Pancreas (tissue), 10 donors: ENCODE data around the gene DYRK1A. TPM values are rescaled to one million over a fixed set of nuclear protein-coding genes. Genes with fewer than 3 reads are reported as not detected.

ENCODE experiments used
- ATAC-seq, 4 donors: fragments of 200-7000 bp; cut with Tn5 transposase; one replicate each; pipeline versions ENCODE4 v1.8.0 to v1.9.1; 2020; ENCODE audit warnings: mild to moderate bottlenecking in 4 of 4, moderate library complexity in 4 of 4
- DNase-seq, 6 donors: peaks; one replicate each; pipeline ENCODE4 v3.0.0-alpha.2; 2020
- FAIRE-seq: peaks from 2 replicates; lab custom pipeline; 2012; peaks lifted over from hg19 to GRCh38; lab: Jason Lieb, UNC
- H3K27ac ChIP-seq, 4 donors: fragments of 200-600 bp; sonication (generic); 1 replicate in 3 of 4; 2 replicates in 1 of 4; pipeline versions ENCODE4 v1.5.0 to v1.8.0; 2020
- H3K27me3 ChIP-seq, 4 donors: fragments of 200-600 bp; one replicate each; pipeline ENCODE4 v1.8.0; 2021
- H3K36me3 ChIP-seq, 3 donors: fragments of 200-600 bp; sonication (generic) in 1 of 3; one replicate each; pipeline versions ENCODE4 v1.5.0 to v1.8.0; 2020 to 2021
- H3K4me1 ChIP-seq, 3 donors: fragments of 200-600 bp; one replicate each; pipeline ENCODE4 v1.8.0; 2021
- H3K4me3 ChIP-seq, 4 donors: fragments of 200-600 bp; sonication (generic) in 2 of 4; one replicate each; pipeline versions ENCODE4 v1.5.0 to v1.8.0; 2020 to 2021
- H3K9me3 ChIP-seq, 4 donors: fragments of 200-600 bp; one replicate each; pipeline ENCODE4 v1.8.0; 2021
- CTCF ChIP-seq, 4 donors: fragments of 200-600 bp; sonication (generic) in 3 of 4; IDR thresholded peaks; one replicate each; pipeline versions ENCODE4 v1.5.0 to v1.8.0; 2021; ENCODE audit warnings: antibody characterized with exemption in 4 of 4
- WGBS, 2 donors: extraction: QIAGEN DNeasy Blood & Tissue Kit; methylation state at CpG; one replicate each; pipeline ENCODE4 v1.1.7; 2013; 5-methylcytosine and 5-hydroxymethylcytosine counted together
- intact Hi-C, 3 donors: fragments of 100-400 bp; cut with DNase I; formaldehyde crosslinking; loops; one replicate each; pipeline versions ENCODE4 v1.11.1 to v1.14.2; 2022
- polyA plus RNA-seq, 2 donors: library from polyadenylated mRNA; stranded (reverse); fragments of 200-250 nt; gene quantifications; one replicate each; pipeline ENCODE4 v1.2.3, GENCODE V29; 2013
- total RNA-seq, 6 donors: library from RNA; stranded (reverse); fragmentation: NEBNext Ultra II Directional in 4 of 6; extraction: Animal tissue kit (Norgen Biotek cat#: 25700) in 4 of 6; gene quantifications; one replicate each; pipeline versions ENCODE4 v1.2.1 to v1.2.4, GENCODE V29; 2021 to 2023
- donor health status: healthy with polysubstance abuse.
- donor health status: DM: no; HTN: no; CAD: no; lungs with moderate emphysema.
- donor health status: DM: no; HTN: no; CAD: no.
- donor health status: control.
- donor health status: control.
- donor health status: Bipolar disorder and iron deficiency.
- donor health status: DM: yes; HTN: yes; CAD: no.
- donor health status: DM: no; HTN: no; CAD: no.
- donor health status: DM: no; HTN: no; CAD: no.
- donor health status: DM: yes; HTN: yes; CAD: no.

DYRK1A gene
- total and polyA plus RNA-seq, 8 donors, result 10.4 to 37.9 (median 22.3) TPM

- intact Hi-C loops, result no loop called here
- DNase-seq (no peak), FAIRE-seq (no peak), ATAC-seq (no peak)
- Histone ChIP-seq H3K36me3 (peaks cover 0 to 5% (median 0%) of the 10 kb centered on the region in 3 donors), H3K4me3 (no peak overlapping the region), H3K9me3 (no peaks in the 10 kb centered on the region), H3K27ac (no peak overlapping the region), H3K4me1 (peaks cover 8 to 26% (median 16%) of the 10 kb centered on the region in 3 donors), H3K27me3 (no peaks in the 10 kb centered on the region)
- TF ChIP-seq CTCF (IDR thresholded peaks at IDR 0.05), result no peak
- WGBS, 2 donors, result 23 to 27% methylated on average over 3 of the region's 3 CpGs
These were observed 58.4 kb downstream of the DYRK1A start for GRCh38 chr21:37425001-37425400.

- ATAC-seq, result no peak
- DNase-seq, result no peak
- Histone ChIP-seq H3K27ac (no peak overlapping the region), H3K4me1 (peaks cover 11 to 22% (median 16%) of the 10 kb centered on the region in 3 donors), H3K27me3 (no peaks in the 10 kb centered on the region), H3K4me3 (no peak overlapping the region), H3K36me3 (peaks cover 0 to 5% (median 0%) of the 10 kb centered on the region in 3 donors), H3K9me3 (no peaks in the 10 kb centered on the region)
- no peak for FAIRE-seq
- 96 to 99% methylated on average over 2 of the region's 2 CpGs for WGBS, 2 donors
- intact Hi-C loops, result no loop called here
- TF ChIP-seq CTCF (IDR thresholded peaks at IDR 0.05), result no peak
These were observed 59.1 kb downstream of the DYRK1A start for GRCh38 chr21:37425684-37426083.

- WGBS, 2 donors, result 94 to 95% methylated on average over 6 of the region's 6 CpGs
- H3K27me3 ChIP-seq, result no peaks in the 10 kb centered on the region
- intact Hi-C loops, result no loop called here
- H3K27ac ChIP-seq, result no peak overlapping the region
- ATAC-seq, result no peak
- FAIRE-seq, result no peak
- H3K9me3 ChIP-seq, result no peaks in the 10 kb centered on the region
- no peak for TF ChIP-seq CTCF (IDR thresholded peaks at IDR 0.05)
- H3K4me1 ChIP-seq, result peaks cover 21 to 36% (median 25%) of the 10 kb centered on the region in 3 donors
- peaks cover 0 to 5% (median 0%) of the 10 kb centered on the region in 3 donors for H3K36me3 ChIP-seq
- H3K4me3 ChIP-seq, result no peak overlapping the region
- no peak for DNase-seq
These were observed 60.6 kb downstream of the DYRK1A start for GRCh38 chr21:37427221-37427620.

- Histone ChIP-seq H3K27me3 (no peaks in the 10 kb centered on the region), H3K9me3 (no peaks in the 10 kb centered on the region), H3K27ac (no peak overlapping the region), H3K4me3 (no peak overlapping the region), H3K36me3 (no peaks in the 10 kb centered on the region), H3K4me1 (peaks cover 16 to 34% (median 25%) of the 10 kb centered on the region in 3 donors)
- intact Hi-C loops, result no loop called here
- DNase-seq, result no peak
- 96% methylated on average over 7 of the region's 7 CpGs for WGBS, 2 donors
- TF ChIP-seq CTCF (IDR thresholded peaks at IDR 0.05), result no peak
- no peak for FAIRE-seq
- ATAC-seq, result no peak
These were observed 62.8 kb downstream of the DYRK1A start for GRCh38 chr21:37429356-37429755.

DNA sequence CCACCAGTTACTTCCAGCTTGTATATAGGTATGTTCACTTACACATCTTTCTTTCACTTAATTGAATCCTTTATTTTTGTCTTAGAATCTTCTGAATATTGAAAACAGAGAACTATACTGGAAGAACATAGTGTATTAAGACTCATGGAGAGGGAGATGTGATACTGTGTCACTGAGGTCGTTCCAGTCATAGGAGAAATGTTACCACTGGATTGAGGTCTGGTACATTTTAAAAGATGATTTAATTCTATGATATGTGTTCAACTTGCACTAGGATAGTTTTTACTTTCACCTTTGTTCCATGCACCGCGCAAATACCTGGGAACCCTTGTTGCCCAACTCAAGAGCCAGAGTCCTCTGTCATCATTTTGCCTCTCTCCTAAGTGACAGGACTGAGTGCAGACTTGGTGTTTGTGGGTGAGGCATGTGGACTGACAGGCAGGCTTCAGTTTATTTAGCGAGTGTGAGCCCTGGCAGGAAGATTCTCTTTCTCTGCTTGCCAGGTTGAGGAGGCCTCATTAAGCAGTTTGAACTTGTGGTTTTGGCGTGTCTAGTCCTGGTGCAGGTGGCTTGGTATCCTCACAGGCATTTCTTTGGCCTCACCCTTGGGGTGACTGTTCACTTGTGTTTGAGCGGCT is 63.7 kb downstream of the DYRK1A start:
- Histone ChIP-seq H3K4me1 (peaks cover 9 to 30% (median 16%) of the 10 kb centered on the region in 3 donors), H3K27me3 (no peaks in the 10 kb centered on the region), H3K9me3 (no peaks in the 10 kb centered on the region), H3K4me3 (no peak overlapping the region), H3K27ac (no peak overlapping the region), H3K36me3 (no peaks in the 10 kb centered on the region)
- ATAC-seq, result no peak
- TF ChIP-seq CTCF (IDR thresholded peaks at IDR 0.05), result no peak
- WGBS, 2 donors, result 95 to 97% methylated on average over 6 of the region's 6 CpGs
- DNase-seq, result no peak
- intact Hi-C loops, result no loop called here
- FAIRE-seq, result no peak
